ENCODE measurements around the gene SLC12A7.
"Not testable (repeated sequence)": the region's sequence is repeated elsewhere in the genome, so short reads cannot be mapped to it uniquely, and the experiment has no call there.

DNA sequence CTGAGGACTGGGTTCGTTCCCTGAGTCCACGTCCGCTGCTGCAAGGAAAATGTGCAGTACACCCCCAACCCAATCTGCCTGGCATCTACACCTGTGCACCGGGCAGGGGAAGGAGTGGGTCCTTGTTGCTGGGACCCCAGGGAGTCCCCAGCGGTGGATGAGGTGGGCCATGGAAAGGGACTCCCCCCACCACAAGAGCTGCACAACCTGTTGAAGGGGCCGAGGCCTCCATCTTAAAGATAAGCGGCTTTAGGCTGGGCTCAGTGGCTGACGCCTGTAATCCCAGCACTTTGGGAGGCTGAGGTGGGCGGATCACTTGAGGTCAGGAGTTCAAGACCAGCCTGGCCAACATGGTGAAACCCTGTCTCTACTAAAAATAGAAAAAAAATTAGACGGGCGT is 111.0 kb downstream of the SLC12A7 start:
- TF ChIP-seq, protein P1, sequence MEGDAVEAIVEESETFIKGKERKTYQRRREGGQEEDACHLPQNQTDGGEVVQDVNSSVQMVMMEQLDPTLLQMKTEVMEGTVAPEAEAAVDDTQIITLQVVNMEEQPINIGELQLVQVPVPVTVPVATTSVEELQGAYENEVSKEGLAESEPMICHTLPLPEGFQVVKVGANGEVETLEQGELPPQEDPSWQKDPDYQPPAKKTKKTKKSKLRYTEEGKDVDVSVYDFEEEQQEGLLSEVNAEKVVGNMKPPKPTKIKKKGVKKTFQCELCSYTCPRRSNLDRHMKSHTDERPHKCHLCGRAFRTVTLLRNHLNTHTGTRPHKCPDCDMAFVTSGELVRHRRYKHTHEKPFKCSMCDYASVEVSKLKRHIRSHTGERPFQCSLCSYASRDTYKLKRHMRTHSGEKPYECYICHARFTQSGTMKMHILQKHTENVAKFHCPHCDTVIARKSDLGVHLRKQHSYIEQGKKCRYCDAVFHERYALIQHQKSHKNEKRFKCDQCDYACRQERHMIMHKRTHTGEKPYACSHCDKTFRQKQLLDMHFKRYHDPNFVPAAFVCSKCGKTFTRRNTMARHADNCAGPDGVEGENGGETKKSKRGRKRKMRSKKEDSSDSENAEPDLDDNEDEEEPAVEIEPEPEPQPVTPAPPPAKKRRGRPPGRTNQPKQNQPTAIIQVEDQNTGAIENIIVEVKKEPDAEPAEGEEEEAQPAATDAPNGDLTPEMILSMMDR (conservative IDR thresholded peaks at IDR 0.05): not testable (repeated sequence)
- not testable (repeated sequence) for TF ChIP-seq ZFX (IDR thresholded peaks at IDR 0.05)
